GM18861 (cell line): ENCODE results near the gene KSR1.
A peak's percentile ranks its signal among the peaks of the same experiment; 100 is the strongest.

Experiments used
- ATAC-seq: cut with Tn5 transposase; IDR thresholded peaks from one replicate; pipeline ENCODE4 v1.9.1; 2021; ENCODE audit not compliant: unreplicated experiment

KSR1 gene

DNA sequence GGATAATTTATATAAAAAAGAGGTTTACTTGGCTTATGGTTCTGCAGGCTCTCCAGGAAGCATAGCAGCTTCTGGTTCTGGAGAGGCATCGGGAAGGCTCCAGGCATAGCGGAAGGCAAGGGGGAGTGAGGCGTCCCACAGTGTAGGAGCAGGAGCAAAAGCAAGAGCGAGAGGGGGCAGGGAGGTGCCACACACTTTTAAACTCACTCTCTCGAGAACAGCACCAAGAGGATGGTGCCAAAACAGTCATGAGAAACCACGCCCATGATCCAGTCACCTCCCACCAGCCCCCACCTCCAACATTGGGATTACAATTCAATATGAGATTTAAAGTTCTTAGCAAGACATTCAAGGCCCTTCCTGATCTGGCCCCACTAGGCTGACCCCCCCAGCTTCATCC lies 124.8 kb downstream of the KSR1 start:
- no peak for ATAC-seq

DNA sequence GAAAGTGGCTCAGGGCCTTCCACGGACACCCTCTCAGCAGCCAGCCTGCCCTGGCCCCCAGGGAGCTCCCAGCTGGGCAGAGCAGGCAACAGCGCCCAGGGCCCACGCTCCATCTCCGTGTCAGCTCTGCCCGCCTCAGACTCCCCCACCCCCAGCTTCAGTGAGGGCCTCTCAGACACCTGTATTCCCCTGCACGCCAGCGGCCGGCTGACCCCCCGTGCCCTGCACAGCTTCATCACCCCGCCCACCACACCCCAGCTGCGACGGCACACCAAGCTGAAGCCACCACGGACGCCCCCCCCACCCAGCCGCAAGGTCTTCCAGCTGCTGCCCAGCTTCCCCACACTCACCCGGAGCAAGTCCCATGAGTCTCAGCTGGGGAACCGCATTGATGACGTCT lies 126.4 kb downstream of the KSR1 start:
- ATAC-seq: no peak

GRCh38 chr17:27585153-27585681 lies 129.0 kb downstream of the KSR1 start:
- ATAC-seq: peak; percentile 64

DNA sequence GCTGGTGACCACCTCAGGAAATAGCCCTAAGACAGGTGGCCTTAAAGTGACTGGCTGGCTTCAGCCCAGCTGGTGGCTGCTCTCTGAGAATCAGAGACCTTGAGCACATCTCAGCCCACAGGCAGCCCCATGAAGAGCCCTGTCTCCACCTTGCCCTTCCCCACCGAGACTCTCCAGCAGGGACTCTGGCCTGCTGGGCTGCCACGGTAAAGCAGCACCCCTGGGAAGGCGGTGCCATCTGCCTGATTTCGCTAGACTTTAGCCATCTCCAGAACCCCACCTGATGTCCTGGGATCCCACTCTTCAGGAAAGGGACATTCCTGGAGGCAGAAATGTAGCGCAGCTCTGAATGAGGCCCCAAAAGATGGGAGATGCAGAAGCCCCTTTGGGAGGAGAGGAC lies 129.5 kb downstream of the KSR1 start:
- no peak for ATAC-seq

DNA sequence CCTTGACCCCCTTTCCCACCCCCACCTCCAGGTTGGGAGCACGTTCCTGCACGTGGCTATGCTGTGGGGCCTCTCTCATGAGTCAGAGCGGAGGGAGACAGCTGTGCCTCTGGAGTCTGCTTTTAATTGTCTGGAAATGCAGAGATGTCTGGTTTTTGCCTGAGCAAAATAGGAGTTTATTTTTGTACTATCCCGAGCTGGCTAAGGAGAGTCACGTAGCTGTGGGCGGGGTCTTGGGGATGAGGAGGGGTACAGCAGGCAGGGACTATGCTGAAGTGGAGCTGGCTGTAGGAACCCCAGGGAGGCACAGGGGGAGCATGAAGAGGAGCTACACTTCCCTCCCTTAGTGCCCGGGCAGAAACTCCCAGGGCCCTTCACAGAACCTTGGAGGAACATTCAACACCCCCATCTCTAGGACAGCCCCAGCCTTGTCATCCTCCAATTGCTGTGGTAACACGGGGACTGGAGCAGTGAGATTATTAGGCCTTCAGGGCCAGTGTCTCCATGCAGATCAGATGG lies 130.0 kb downstream of the KSR1 start:
- no peak for ATAC-seq

DNA sequence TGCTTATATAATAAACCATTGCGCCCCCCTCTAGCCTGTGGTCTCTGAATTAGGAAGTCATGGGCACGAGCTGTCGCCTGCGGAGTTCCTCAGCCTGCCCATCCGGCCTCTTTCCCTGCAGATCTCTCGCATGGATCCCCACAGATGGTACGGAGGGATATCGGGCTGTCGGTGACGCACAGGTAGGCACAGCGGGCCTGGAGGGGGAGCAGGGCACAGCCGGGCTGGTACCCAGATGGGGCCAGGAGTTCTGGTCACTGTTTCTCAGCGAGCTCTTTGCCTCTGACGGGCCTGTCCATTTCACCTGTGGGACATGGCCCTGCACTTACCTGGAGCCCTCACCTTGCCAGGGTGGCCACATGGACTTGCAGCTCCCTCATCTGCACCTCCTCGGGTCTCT lies 132.1 kb downstream of the KSR1 start:
- no peak for ATAC-seq

DNA sequence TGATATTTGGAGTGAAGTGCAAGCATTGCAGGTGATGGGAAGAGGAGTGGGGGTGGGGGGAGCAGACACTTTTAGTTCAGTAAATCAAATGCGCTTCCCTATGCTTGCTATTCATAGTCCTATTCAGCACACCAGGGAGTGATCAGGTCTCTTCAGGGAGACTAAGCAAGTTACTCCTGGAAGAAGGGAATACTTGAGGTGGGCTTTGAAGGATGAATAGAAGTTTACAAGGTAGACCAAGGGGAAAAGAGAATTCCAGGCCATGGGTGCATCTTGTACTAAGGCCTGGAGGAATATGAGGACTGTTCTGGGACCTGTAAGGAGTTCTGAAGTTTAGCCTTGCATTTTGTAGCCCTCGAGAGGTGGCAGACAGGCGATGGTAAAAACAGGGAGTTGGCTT lies 134.6 kb downstream of the KSR1 start:
- ATAC-seq: no peak

DNA sequence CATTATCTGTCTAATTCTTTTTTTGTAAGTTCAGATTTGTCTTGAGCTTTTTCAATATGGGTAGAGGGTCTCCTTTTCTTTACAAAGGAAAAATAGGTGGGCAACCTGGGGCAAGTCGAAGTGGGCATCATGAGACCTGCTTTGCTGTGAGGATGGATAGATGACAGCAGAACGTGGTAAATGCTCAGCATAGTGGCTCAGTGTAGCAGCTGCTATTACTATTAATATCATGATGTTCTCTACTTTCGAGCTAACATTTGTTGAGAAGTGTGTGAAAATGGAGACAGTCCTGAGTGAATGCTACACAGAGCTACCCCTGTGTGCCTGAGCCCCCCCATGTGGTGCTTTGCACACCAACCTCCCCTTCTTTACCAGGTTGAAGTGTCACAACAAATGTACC lies 135.7 kb downstream of the KSR1 start:
- ATAC-seq: no peak

- no peak for ATAC-seq
Measured at GRCh38 chr17:27593232-27593856, 137.1 kb downstream of the KSR1 start.

- no peak for ATAC-seq
Measured at GRCh38 chr17:27593857-27594255, 137.6 kb downstream of the KSR1 start.

GRCh38 chr17:27595208-27595607 lies 139.0 kb downstream of the KSR1 start:
- ATAC-seq: no peak

DNA sequence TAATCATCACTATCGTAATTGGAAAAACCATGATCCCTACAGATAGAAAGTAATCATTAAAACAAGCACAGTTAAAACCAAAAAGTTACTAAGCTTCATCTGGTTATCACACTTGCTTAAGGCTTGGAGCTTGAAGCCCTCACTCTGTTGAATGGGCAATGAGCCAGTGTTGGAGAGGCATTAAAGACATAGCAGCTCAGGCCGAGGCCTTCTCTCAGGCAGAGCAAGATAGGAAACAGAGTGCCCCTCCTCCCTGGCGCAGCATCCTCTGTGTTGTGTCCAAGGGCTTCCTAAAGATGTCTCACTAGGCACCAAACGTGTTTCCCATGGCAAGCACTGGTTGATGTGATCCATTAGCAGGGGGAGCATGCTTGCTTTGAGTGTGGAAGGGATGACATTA lies 139.8 kb downstream of the KSR1 start:
- no peak for ATAC-seq

DNA sequence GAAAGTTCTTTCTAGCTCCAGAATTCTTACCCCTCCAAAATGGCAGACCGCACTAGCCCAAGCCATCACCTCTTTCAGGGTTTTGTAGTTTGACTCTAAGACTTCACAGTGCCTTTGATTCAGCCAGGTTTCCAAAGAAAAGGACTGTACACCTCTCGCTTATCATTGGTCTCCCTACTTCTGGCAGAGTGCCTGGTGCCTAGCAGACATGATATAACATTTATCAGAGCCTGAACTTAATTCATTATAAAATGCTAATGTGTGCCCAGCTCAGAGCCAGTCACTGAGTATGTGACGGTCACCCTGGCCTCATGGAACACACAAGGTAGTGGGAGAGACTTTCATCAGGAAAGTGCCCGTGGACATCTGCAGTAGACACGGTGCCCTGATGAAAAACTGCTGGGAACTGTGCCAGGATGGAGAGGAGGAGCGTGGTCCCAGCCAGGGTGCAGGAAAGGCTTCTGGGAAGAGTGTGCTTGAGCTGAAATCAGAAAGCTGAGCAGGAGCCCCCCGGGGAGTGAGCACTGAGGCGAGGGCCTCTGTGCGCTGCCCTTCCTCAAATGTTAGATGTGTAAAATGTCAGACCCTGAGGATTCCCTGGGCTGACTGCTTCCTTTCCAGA lies 140.4 kb downstream of the KSR1 start:
- ATAC-seq: no peak

DNA sequence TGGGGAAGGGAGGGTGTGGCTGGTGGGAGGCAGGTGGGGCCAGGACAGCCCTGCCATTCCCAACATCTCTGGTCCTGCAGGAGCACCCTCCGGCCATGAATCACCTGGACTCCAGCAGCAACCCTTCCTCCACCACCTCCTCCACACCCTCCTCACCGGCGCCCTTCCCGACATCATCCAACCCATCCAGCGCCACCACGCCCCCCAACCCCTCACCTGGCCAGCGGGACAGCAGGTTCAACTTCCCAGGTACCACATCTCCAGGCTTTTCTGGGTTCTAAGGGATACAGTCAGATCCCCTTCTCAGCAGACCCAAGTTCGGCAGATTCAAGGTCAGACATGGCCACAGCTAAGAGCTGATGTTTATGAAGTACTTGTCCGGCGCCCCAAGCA lies 140.9 kb downstream of the KSR1 start:
- no peak for ATAC-seq

GRCh38 chr17:27597783-27598320 lies 141.6 kb downstream of the KSR1 start:
- no peak for ATAC-seq

GRCh38 chr17:27598337-27599050 lies 142.2 kb downstream of the KSR1 start:
- no peak for ATAC-seq

DNA sequence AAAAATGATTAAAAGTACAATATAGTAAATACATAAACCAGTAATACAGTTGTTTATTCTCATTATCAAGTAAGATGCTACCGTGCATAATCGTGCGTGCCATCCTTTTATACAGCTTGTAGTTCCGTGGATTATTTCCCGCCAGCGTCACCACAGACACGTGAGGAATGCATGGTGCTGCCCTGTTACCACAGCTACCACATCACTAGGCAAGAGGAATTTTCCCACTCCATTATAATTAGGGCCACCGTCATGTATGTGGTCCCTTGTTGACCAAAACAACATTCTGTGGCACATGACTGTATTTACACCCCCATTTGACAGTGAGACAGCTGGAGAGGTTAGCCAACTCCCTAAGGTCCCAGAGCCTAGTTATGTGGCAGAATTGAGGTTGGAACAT lies 144.2 kb downstream of the KSR1 start:
- ATAC-seq: no peak

DNA sequence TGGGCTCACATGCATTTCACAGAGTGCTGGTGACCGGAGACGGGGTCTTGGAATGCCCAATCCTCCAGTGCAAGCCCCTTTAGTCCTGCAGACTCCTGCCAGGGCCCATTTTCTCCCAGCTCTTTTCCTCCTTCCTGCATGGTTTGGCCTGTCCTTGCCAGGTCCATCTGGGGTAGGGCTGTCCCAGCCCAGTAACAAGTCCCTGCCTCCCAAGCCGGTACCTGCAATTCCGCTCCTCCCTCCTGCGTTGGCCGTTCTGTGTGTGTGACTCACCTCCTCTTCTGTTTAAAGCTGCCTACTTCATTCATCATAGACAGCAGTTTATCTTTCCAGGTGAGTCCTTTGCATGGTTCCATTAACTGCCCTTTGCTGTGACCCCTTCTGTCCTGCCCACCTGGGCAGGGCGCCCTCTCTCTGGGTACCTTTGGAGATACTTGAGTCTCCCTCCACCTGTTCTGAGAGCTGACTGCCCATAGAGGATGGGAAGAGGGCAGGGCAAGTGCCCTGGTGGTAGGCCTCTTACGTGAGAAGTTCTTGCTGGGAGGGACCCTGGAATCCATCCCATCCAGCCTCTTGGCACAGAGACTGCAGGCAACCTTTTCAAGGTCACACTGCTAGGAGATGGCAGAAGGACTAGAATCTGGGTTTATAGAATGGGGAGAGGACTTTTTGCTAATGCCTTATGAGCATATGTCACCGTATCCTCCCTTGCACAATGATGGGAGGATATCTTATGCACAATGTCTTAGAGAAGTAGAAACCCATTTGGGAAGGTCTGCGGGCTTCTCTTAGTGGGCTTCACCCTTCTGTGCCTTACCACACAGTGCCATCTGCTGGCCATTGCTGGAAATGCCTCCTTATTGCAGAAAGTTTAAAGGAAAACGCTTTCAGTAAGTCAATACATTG lies 145.1 kb downstream of the KSR1 start:
- no peak for ATAC-seq

- no peak for ATAC-seq
Measured at GRCh38 chr17:27601975-27602302, 145.7 kb downstream of the KSR1 start.

DNA sequence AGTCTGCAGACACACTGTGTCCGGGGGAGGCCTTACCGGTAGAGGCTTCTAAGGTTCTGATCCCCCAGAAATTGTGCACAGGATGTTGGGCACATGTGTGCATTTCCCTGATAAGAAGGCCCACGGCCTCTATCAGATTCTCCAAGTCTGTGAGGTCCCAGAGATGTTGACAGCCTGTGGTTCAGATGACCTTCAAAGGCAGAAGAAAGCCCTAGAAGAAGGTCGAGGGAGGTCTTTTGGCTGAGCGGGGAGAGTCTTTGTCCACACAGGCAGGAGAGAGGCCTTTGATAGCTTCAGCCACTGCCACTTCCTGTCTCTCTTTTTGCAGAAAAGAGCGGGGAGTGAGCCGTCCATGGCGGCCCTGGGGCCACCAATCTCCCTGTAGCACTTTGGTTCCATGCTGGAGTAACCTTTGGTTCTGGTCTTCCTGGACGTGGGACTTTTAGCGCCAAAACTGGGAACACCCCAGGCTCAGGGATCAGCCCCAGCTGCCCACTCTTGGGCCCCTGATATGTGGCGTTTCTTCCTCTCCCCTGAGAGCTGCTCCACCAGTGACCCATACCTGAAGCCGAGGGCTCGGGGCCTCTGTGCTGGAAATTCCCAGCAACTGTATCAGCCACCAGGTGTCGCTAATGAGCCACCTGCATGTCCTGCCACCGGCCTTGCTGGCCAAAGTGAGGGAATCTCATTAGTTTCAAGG lies 146.6 kb downstream of the KSR1 start:
- peak; percentile 41 for ATAC-seq
